Skeletal muscle tissue (tissue), 4 donors: ENCODE results near the gene LRIG1. TPM values are rescaled to one million over a fixed set of nuclear protein-coding genes. Genes with fewer than 3 reads are reported as not detected.

Experiments used
- H3K27ac ChIP-seq: one replicate; pipeline ENCODE4 v1.7.0; 2013; ENCODE audit warnings: mild to moderate bottlenecking, low read depth, low read length, inconsistent platforms
- H3K27me3 ChIP-seq, 3 donors: one replicate each; pipeline ENCODE4 v1.7.0; 2013; ENCODE audit warnings: low read length in 3 of 3; ENCODE audit not compliant: control insufficient read depth in 3 of 3, insufficient read depth in 3 of 3
- H3K36me3 ChIP-seq, 3 donors: one replicate each; pipeline ENCODE4 v1.7.0; 2013; ENCODE audit warnings: low read length in 3 of 3; ENCODE audit not compliant: control insufficient read depth in 3 of 3, insufficient read depth in 3 of 3
- H3K4me1 ChIP-seq, 3 donors: one replicate each; pipeline ENCODE4 v1.7.0; 2013; ENCODE audit warnings: low read length in 3 of 3, mild to moderate bottlenecking in 3 of 3; ENCODE audit not compliant: control insufficient read depth in 3 of 3, insufficient read depth in 3 of 3
- H3K4me3 ChIP-seq, 3 donors: one replicate each; pipeline ENCODE4 v1.7.0; 2013; ENCODE audit warnings: low read length in 3 of 3
- H3K9ac ChIP-seq, 3 donors: one replicate each; pipeline ENCODE4 v1.7.0; 2013; ENCODE audit warnings: low read length in 3 of 3, mild to moderate bottlenecking in 3 of 3, moderate library complexity in 2 of 3, low read depth in 1 of 3
- H3K9me3 ChIP-seq, 3 donors: one replicate each; pipeline ENCODE4 v1.7.0; 2013; ENCODE audit warnings: low read length in 3 of 3; ENCODE audit not compliant: control insufficient read depth in 3 of 3
- total RNA-seq: library from RNA; depleted of rRNA; stranded (reverse); fragments of >200 nt; gene quantifications from one replicate; pipeline ENCODE4 v1.2.3, GENCODE V29; 2014
- donor health status: Osteomylitis.

The LRIG1 gene
- total RNA-seq, 1 donor from 2014 or later = 135 TPM

- peaks cover 0 to 2% (median 1%) of the 10 kb centered on the region in 3 donors for H3K9me3 ChIP-seq
- H3K9ac ChIP-seq = peak overlapping the region in 1 of 3 donors; percentile 17
- peaks cover 17 to 37% (median 19%) of the 10 kb centered on the region in 3 donors for H3K36me3 ChIP-seq
- no peak overlapping the region for H3K27ac ChIP-seq
- H3K4me3 ChIP-seq = no peak overlapping the region
- peaks cover 26 to 47% (median 41%) of the 10 kb centered on the region in 3 donors for H3K4me1 ChIP-seq
- H3K27me3 ChIP-seq = no peaks in the 10 kb centered on the region
Measured at GRCh38 chr3:66416556-66417304, 84.1 kb downstream of the LRIG1 start.

- H3K36me3 ChIP-seq = peaks cover 17 to 37% (median 19%) of the 10 kb centered on the region in 3 donors
- no peaks in the 10 kb centered on the region for H3K9me3 ChIP-seq
- peaks cover 33 to 54% (median 48%) of the 10 kb centered on the region in 3 donors for H3K4me1 ChIP-seq
- H3K9ac ChIP-seq = no peak overlapping the region
- no peak overlapping the region for H3K27ac ChIP-seq
- H3K27me3 ChIP-seq = no peaks in the 10 kb centered on the region
- H3K4me3 ChIP-seq = no peak overlapping the region
Measured at GRCh38 chr3:66415867-66416428, 84.9 kb downstream of the LRIG1 start.

GRCh38 chr3:66414846-66415245 lies 86.0 kb downstream of the LRIG1 start:
- Histone ChIP-seq H3K9ac (no peak overlapping the region), H3K27me3 (no peaks in the 10 kb centered on the region), H3K4me3 (no peak overlapping the region), H3K9me3 (no peaks in the 10 kb centered on the region), H3K4me1 (peaks cover 33 to 61% (median 51%) of the 10 kb centered on the region in 3 donors), H3K36me3 (peaks cover 23 to 44% (median 27%) of the 10 kb centered on the region in 3 donors), H3K27ac (no peak overlapping the region)

GRCh38 chr3:66413151-66413751 lies 87.6 kb downstream of the LRIG1 start:
- Histone ChIP-seq H3K9me3 (no peaks in the 10 kb centered on the region), H3K27ac (peak overlapping the region; percentile 6), H3K27me3 (no peaks in the 10 kb centered on the region), H3K9ac (peak overlapping the region in 1 of 3 donors; percentile 50), H3K36me3 (peaks cover 32 to 47% (median 34%) of the 10 kb centered on the region in 3 donors), H3K4me1 (peaks cover 29 to 65% (median 51%) of the 10 kb centered on the region in 3 donors), H3K4me3 (no peak overlapping the region)

GRCh38 chr3:66411961-66412887 lies 88.6 kb downstream of the LRIG1 start:
- peak overlapping the region in 1 of 3 donors; percentile 50 for H3K9ac ChIP-seq
- no peaks in the 10 kb centered on the region for H3K9me3 ChIP-seq
- H3K4me3 ChIP-seq = no peak overlapping the region
- peaks cover 39 to 68% (median 59%) of the 10 kb centered on the region in 3 donors for H3K4me1 ChIP-seq
- H3K27me3 ChIP-seq = no peaks in the 10 kb centered on the region
- peaks cover 35 to 47% (median 37%) of the 10 kb centered on the region in 3 donors for H3K36me3 ChIP-seq
- peak overlapping the region; percentile 7 for H3K27ac ChIP-seq

- peak overlapping the region in 1 of 3 donors; percentile 27 for H3K9ac ChIP-seq
- peaks cover 38 to 47% (median 43%) of the 10 kb centered on the region in 3 donors for H3K36me3 ChIP-seq
- H3K9me3 ChIP-seq = no peaks in the 10 kb centered on the region
- H3K4me3 ChIP-seq = no peak overlapping the region
- H3K27me3 ChIP-seq = no peaks in the 10 kb centered on the region
- peak overlapping the region; percentile 66 for H3K27ac ChIP-seq
- H3K4me1 ChIP-seq = peaks cover 41 to 68% (median 61%) of the 10 kb centered on the region in 3 donors
Measured at GRCh38 chr3:66411474-66411873, 89.3 kb downstream of the LRIG1 start.

GRCh38 chr3:66410976-66411375 lies 89.8 kb downstream of the LRIG1 start:
- Histone ChIP-seq H3K27ac (peak overlapping the region; percentile 66), H3K9ac (peak overlapping the region in 1 of 3 donors; percentile 27), H3K27me3 (no peaks in the 10 kb centered on the region), H3K9me3 (no peaks in the 10 kb centered on the region), H3K36me3 (peaks cover 37 to 47% (median 43%) of the 10 kb centered on the region in 3 donors), H3K4me3 (no peak overlapping the region), H3K4me1 (peaks cover 42 to 73% (median 63%) of the 10 kb centered on the region in 3 donors)

GRCh38 chr3:66409771-66410754 lies 90.8 kb downstream of the LRIG1 start:
- Histone ChIP-seq H3K9me3 (no peaks in the 10 kb centered on the region), H3K36me3 (peaks cover 34 to 49% (median 45%) of the 10 kb centered on the region in 3 donors), H3K27ac (no peak overlapping the region), H3K9ac (peak overlapping the region in 1 of 3 donors; percentile 11), H3K4me1 (peaks cover 51 to 78% (median 67%) of the 10 kb centered on the region in 3 donors), H3K4me3 (no peak overlapping the region), H3K27me3 (no peaks in the 10 kb centered on the region)
